OCI-LY7 (cell line): ENCODE results near the gene NVL.
"Not testable (repeated sequence)": the region's sequence is repeated elsewhere in the genome, so short reads cannot be mapped to it uniquely, and the experiment has no call there.

Experiments used
- EZH2phosphoT487 ChIP-seq: fragments of 200-600 bp; sonication (generic); IDR thresholded peaks from 2 replicates; pipeline ENCODE4 v1.6.1; 2018; ENCODE audit warnings: low read depth, borderline replicate concordance, mild to moderate bottlenecking, mixed run types, antibody characterized with exemption, low read length, moderate library complexity, mixed read lengths
- TF ChIP-seq, protein P1 (sequence below): fragments of 200-600 bp; sonication (generic); conservative IDR thresholded peaks from 2 replicates; pipeline ENCODE4 v1.5.1; 2014; ENCODE audit warnings: mild to moderate bottlenecking, antibody characterized with exemption, low read length, moderate library complexity, mixed read lengths

DNA sequence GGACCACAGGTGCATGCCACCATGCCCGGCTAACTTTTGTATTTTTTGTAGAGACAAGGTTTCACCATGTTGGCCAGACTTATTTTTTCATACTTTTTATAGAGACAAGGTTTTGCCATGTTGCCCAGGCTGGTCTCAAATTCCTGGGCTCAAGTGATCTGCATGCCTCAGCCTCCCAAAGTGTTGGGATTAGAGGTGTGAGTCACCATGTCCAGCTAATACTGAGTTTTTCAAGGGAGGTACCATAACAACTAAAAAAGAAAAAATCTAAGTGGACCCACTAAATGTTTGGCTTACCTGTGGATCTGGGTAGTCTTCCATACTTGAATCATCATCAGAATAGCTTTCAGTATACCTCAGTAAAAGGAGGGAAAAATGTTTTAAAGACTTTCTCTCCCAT is 18.5 kb downstream of the NVL start:
- TF ChIP-seq, protein P1, sequence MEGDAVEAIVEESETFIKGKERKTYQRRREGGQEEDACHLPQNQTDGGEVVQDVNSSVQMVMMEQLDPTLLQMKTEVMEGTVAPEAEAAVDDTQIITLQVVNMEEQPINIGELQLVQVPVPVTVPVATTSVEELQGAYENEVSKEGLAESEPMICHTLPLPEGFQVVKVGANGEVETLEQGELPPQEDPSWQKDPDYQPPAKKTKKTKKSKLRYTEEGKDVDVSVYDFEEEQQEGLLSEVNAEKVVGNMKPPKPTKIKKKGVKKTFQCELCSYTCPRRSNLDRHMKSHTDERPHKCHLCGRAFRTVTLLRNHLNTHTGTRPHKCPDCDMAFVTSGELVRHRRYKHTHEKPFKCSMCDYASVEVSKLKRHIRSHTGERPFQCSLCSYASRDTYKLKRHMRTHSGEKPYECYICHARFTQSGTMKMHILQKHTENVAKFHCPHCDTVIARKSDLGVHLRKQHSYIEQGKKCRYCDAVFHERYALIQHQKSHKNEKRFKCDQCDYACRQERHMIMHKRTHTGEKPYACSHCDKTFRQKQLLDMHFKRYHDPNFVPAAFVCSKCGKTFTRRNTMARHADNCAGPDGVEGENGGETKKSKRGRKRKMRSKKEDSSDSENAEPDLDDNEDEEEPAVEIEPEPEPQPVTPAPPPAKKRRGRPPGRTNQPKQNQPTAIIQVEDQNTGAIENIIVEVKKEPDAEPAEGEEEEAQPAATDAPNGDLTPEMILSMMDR, result not testable (repeated sequence)
- not testable (repeated sequence) for TF ChIP-seq EZH2phosphoT487
